Astrocyte of the cerebellum (primary cell): Measurements from ENCODE around the gene CENPE.

Experiments
- DNase-seq: peaks from one replicate; pipeline ENCODE4 v3.0.0-alpha.2; 2011; ENCODE audit warnings: low read depth
- H3K4me3 ChIP-seq: 2 replicates; pipeline ENCODE4 v1.5.1; 2011; ENCODE audit warnings: mild to moderate bottlenecking, low read depth, low read length, moderate library complexity
- CTCF ChIP-seq: IDR thresholded peaks from 2 replicates; pipeline ENCODE4 v1.5.1; 2012; ENCODE audit warnings: low read length, low read depth, moderate library complexity, mild to moderate bottlenecking; ENCODE audit errors: missing control alignments
- in situ Hi-C: cut with HindIII; loops from 2 replicates; pipeline ENCODE4 v1.10.0; 2017; ENCODE audit warnings: low sequenced_read_pairs

The CENPE gene

GRCh38 chr4:103105558-103106356, 92.4 kb downstream of the CENPE start:
- DNase-seq: no peak
- no peak overlapping the region for H3K4me3 ChIP-seq
- in situ Hi-C loops: no loop called here
- no peak for TF ChIP-seq CTCF

GRCh38 chr4:103104886-103105285, 93.3 kb downstream of the CENPE start:
- no peak overlapping the region for H3K4me3 ChIP-seq
- TF ChIP-seq CTCF: no peak
- in situ Hi-C loops: no loop called here
- DNase-seq: no peak

- no peak for TF ChIP-seq CTCF
- in situ Hi-C loops: no loop called here
- no peak for DNase-seq
- no peak overlapping the region for H3K4me3 ChIP-seq
Measured at GRCh38 chr4:103100691-103101090, 97.5 kb downstream of the CENPE start.

GRCh38 chr4:103099691-103100392, 98.3 kb downstream of the CENPE start, which contains the start of gene BDH2:
Gene BDH2, minus strand, starts transcription at chr4:103099834. Its CDS starts 3,580 bp downstream, at chr4:103096254.
- peak; percentile 95 for DNase-seq

GRCh38 chr4:103098756-103099440, 99.2 kb downstream of the CENPE start:
- H3K4me3 ChIP-seq: peak overlapping the region; percentile 44
- in situ Hi-C loops: no loop called here
- no peak for DNase-seq
- TF ChIP-seq CTCF: no peak

More at GRCh38 chr4:103099691-103100392, 98.3 kb downstream of the CENPE start, which contains the start of gene BDH2:
- H3K4me3 ChIP-seq: peak within 1 kb of the TSS; percentile 44
- TF ChIP-seq CTCF: peak; percentile 62
- in situ Hi-C loops: no loop called here

- in situ Hi-C loops: no loop called here
- peak overlapping the region; percentile 44 for H3K4me3 ChIP-seq
- no peak for DNase-seq
- no peak for TF ChIP-seq CTCF
Measured at GRCh38 chr4:103098341-103098740, 99.8 kb downstream of the CENPE start.
